ENCODE data around the gene EXOC3L1. TPM values are rescaled to one million over a fixed set of nuclear protein-coding genes. Genes with fewer than 3 reads are reported as not detected.

Gene EXOC3L1
- total and polyA plus RNA-seq, 4 donors, result 1.1 to 5.5 (median 3.8) TPM

- Histone ChIP-seq H3K27me3 (ENCODE audit: control insufficient read depth, insufficient read depth, low read length) (peaks cover 40% of the 10 kb centered on the region), H3K27ac (ENCODE audit: low read depth, low read length) (peak overlapping the region; percentile 25), H3K36me3 (ENCODE audit: control insufficient read depth, insufficient read depth, low read length) (peaks cover 21% of the 10 kb centered on the region), H3K9me3 (ENCODE audit: control insufficient read depth, insufficient read depth, low read length) (no peaks in the 10 kb centered on the region), H3K4me3 (ENCODE audit: low read depth, low read length) (peak overlapping the region; percentile 37), H3K4me1 (ENCODE audit: control insufficient read depth, insufficient read depth, low read length) (peaks cover 74% of the 10 kb centered on the region)
- WGBS (ENCODE audit: insufficient coverage), result under 1% methylated on average over 71 of the region's 71 CpGs
- peak in 3 of 6 donors; percentile 61 to 91 (median 83) for DNase-seq (ENCODE audit: low read depth in 4 of 6, low spot score in 6 of 6)
These were observed 15.9 kb downstream of the EXOC3L1 start for GRCh38 chr16:67173808-67174705.

- H3K27me3 ChIP-seq (ENCODE audit: control insufficient read depth, insufficient read depth, low read length), result peaks cover 47% of the 10 kb centered on the region
- 56% methylated on average over 1 of the region's 1 CpG for WGBS (ENCODE audit: insufficient coverage)
- no peak for DNase-seq (ENCODE audit: low read depth in 4 of 6, low spot score in 6 of 6)
- no peak overlapping the region for H3K27ac ChIP-seq (ENCODE audit: low read depth, low read length)
- H3K9me3 ChIP-seq (ENCODE audit: control insufficient read depth, insufficient read depth, low read length), result no peaks in the 10 kb centered on the region
- H3K36me3 ChIP-seq (ENCODE audit: control insufficient read depth, insufficient read depth, low read length), result peaks cover 19% of the 10 kb centered on the region
- H3K4me3 ChIP-seq (ENCODE audit: low read depth, low read length), result no peak overlapping the region
- H3K4me1 ChIP-seq (ENCODE audit: control insufficient read depth, insufficient read depth, low read length), result peaks cover 70% of the 10 kb centered on the region
These were observed 16.6 kb downstream of the EXOC3L1 start for GRCh38 chr16:67173323-67173722.

- DNase-seq (ENCODE audit: low read depth in 4 of 6, low spot score in 6 of 6), result no peak
- Histone ChIP-seq H3K36me3 (ENCODE audit: control insufficient read depth, insufficient read depth, low read length) (peaks cover 20% of the 10 kb centered on the region), H3K4me1 (ENCODE audit: control insufficient read depth, insufficient read depth, low read length) (peaks cover 51% of the 10 kb centered on the region), H3K9me3 (ENCODE audit: control insufficient read depth, insufficient read depth, low read length) (no peaks in the 10 kb centered on the region), H3K27ac (ENCODE audit: low read depth, low read length) (peak overlapping the region; percentile 57), H3K4me3 (ENCODE audit: low read depth, low read length) (peak overlapping the region; percentile 40), H3K27me3 (ENCODE audit: control insufficient read depth, insufficient read depth, low read length) (peaks cover 69% of the 10 kb centered on the region)
- WGBS (ENCODE audit: insufficient coverage), result 33% methylated on average over 11 of the region's 14 CpGs
These were observed 18.8 kb downstream of the EXOC3L1 start for GRCh38 chr16:67170949-67171649.

- 2% methylated on average over 30 of the region's 50 CpGs for WGBS (ENCODE audit: insufficient coverage)
- DNase-seq (ENCODE audit: low read depth in 4 of 6, low spot score in 6 of 6), result peak in 2 of 6 donors; percentile 55 to 73
- H3K9me3 ChIP-seq (ENCODE audit: control insufficient read depth, insufficient read depth, low read length), result no peaks in the 10 kb centered on the region
- H3K4me1 ChIP-seq (ENCODE audit: control insufficient read depth, insufficient read depth, low read length), result peaks cover 48% of the 10 kb centered on the region
- peak within 1 kb of the TSS; percentile 57 for H3K27ac ChIP-seq (ENCODE audit: low read depth, low read length)
- H3K4me3 ChIP-seq (ENCODE audit: low read depth, low read length), result peak within 1 kb of the TSS; percentile 40
- H3K27me3 ChIP-seq (ENCODE audit: control insufficient read depth, insufficient read depth, low read length), result peaks cover 74% of the 10 kb centered on the region
- peaks cover 20% of the 10 kb centered on the region for H3K36me3 ChIP-seq (ENCODE audit: control insufficient read depth, insufficient read depth, low read length)
These were observed 19.6 kb downstream of the EXOC3L1 start, which contains the start of gene NOL3 for GRCh38 chr16:67170168-67170948. Gene NOL3, plus strand, starts transcription at chr16:67170538.

GRCh38 chr16:67169642-67170167, 20.2 kb downstream of the EXOC3L1 start:
- peak overlapping the region; percentile 33 for H3K27ac ChIP-seq (ENCODE audit: low read depth, low read length)
- WGBS (ENCODE audit: insufficient coverage), result 8% methylated on average over 19 of the region's 24 CpGs
- H3K36me3 ChIP-seq (ENCODE audit: control insufficient read depth, insufficient read depth, low read length), result peaks cover 18% of the 10 kb centered on the region
- H3K9me3 ChIP-seq (ENCODE audit: control insufficient read depth, insufficient read depth, low read length), result no peaks in the 10 kb centered on the region
- peaks cover 48% of the 10 kb centered on the region for H3K4me1 ChIP-seq (ENCODE audit: control insufficient read depth, insufficient read depth, low read length)
- peak in 2 of 6 donors; percentile 46 to 62 for DNase-seq (ENCODE audit: low read depth in 4 of 6, low spot score in 6 of 6)
- peaks cover 75% of the 10 kb centered on the region for H3K27me3 ChIP-seq (ENCODE audit: control insufficient read depth, insufficient read depth, low read length)
- H3K4me3 ChIP-seq (ENCODE audit: low read depth, low read length), result peak overlapping the region; percentile 40

GRCh38 chr16:67169011-67169451, 20.9 kb downstream of the EXOC3L1 start:
- H3K27me3 ChIP-seq (ENCODE audit: control insufficient read depth, insufficient read depth, low read length), result peaks cover 77% of the 10 kb centered on the region
- H3K27ac ChIP-seq (ENCODE audit: low read depth, low read length), result no peak overlapping the region
- no peak for DNase-seq (ENCODE audit: low read depth in 4 of 6, low spot score in 6 of 6)
- H3K4me3 ChIP-seq (ENCODE audit: low read depth, low read length), result no peak overlapping the region
- H3K4me1 ChIP-seq (ENCODE audit: control insufficient read depth, insufficient read depth, low read length), result peaks cover 46% of the 10 kb centered on the region
- H3K36me3 ChIP-seq (ENCODE audit: control insufficient read depth, insufficient read depth, low read length), result peaks cover 16% of the 10 kb centered on the region
- no peaks in the 10 kb centered on the region for H3K9me3 ChIP-seq (ENCODE audit: control insufficient read depth, insufficient read depth, low read length)
- 24% methylated on average over 9 of the region's 9 CpGs for WGBS (ENCODE audit: insufficient coverage)

- Histone ChIP-seq H3K36me3 (ENCODE audit: control insufficient read depth, insufficient read depth, low read length) (peaks cover 16% of the 10 kb centered on the region), H3K27ac (ENCODE audit: low read depth, low read length) (no peak overlapping the region), H3K4me1 (ENCODE audit: control insufficient read depth, insufficient read depth, low read length) (peaks cover 49% of the 10 kb centered on the region), H3K9me3 (ENCODE audit: control insufficient read depth, insufficient read depth, low read length) (no peaks in the 10 kb centered on the region), H3K27me3 (ENCODE audit: control insufficient read depth, insufficient read depth, low read length) (peaks cover 80% of the 10 kb centered on the region), H3K4me3 (ENCODE audit: low read depth, low read length) (no peak overlapping the region)
- WGBS (ENCODE audit: insufficient coverage), result 48% methylated on average over 7 of the region's 7 CpGs
- no peak for DNase-seq (ENCODE audit: low read depth in 4 of 6, low spot score in 6 of 6)
These were observed 22.3 kb downstream of the EXOC3L1 start for GRCh38 chr16:67167588-67167987.

GRCh38 chr16:67166598-67167168, 23.3 kb downstream of the EXOC3L1 start:
- peaks cover 54% of the 10 kb centered on the region for H3K4me1 ChIP-seq (ENCODE audit: control insufficient read depth, insufficient read depth, low read length)
- 34% methylated on average over 4 of the region's 5 CpGs for WGBS (ENCODE audit: insufficient coverage)
- no peak for DNase-seq (ENCODE audit: low read depth in 4 of 6, low spot score in 6 of 6)
- no peak overlapping the region for H3K27ac ChIP-seq (ENCODE audit: low read depth, low read length)
- peaks cover 88% of the 10 kb centered on the region for H3K27me3 ChIP-seq (ENCODE audit: control insufficient read depth, insufficient read depth, low read length)
- H3K9me3 ChIP-seq (ENCODE audit: control insufficient read depth, insufficient read depth, low read length), result no peaks in the 10 kb centered on the region
- H3K4me3 ChIP-seq (ENCODE audit: low read depth, low read length), result no peak overlapping the region
- H3K36me3 ChIP-seq (ENCODE audit: control insufficient read depth, insufficient read depth, low read length), result peaks cover 16% of the 10 kb centered on the region
